Caco-2 (cell line): ENCODE measurements around the gene GNB2. TPM values are rescaled to one million over a fixed set of nuclear protein-coding genes. Genes with fewer than 3 reads are reported as not detected.
A peak's percentile ranks its signal among the peaks of the same experiment; 100 is the strongest.

ENCODE experiments used
- BruUV-seq: library from RNA; stranded (reverse); fragments of 400-500 nt; replicated peaks from 2 replicates; lab custom pipeline; 2021; lab: Mats Ljungman, UMichigan
- CTCF ChIA-PET: fragments of 300-600 bp; sonication (Branson Sonifier 250); formaldehyde crosslinking; loops from one replicate; lab custom pipeline; 2022; ENCODE audit warnings: antibody characterized with exemption; lab: Charles Lee
- POLR2A ChIA-PET: fragments of 300-600 bp; sonication (Branson Sonifier 250); formaldehyde crosslinking; loops from one replicate; lab custom pipeline; 2022; ENCODE audit warnings: antibody characterized with exemption; lab: Charles Lee
- DNase-seq, 2 experiments: peaks; one replicate each; pipeline versions ENCODE4 v3.0.0 to v3.0.0-alpha.2; 2020 to 2022
- H3K27me3 ChIP-seq: replicated peaks from 2 replicates; pipeline ENCODE4 v1.6.0; 2011; ENCODE audit warnings: low read length; ENCODE audit not compliant: control insufficient read depth, insufficient read depth
- H3K36me3 ChIP-seq: 2 replicates; pipeline ENCODE4 v1.5.1; 2011; ENCODE audit warnings: low read length; ENCODE audit not compliant: control insufficient read depth, insufficient read depth
- H3K4me1 ChIP-seq: fragments of 250-450 bp; sonication (Bioruptor Pico); 2 replicates; pipeline ENCODE4 v1.5.1; 2020; ENCODE audit warnings: mild to moderate bottlenecking
- H3K4me3 ChIP-seq: 2 replicates; pipeline ENCODE4 v1.5.1; 2011; ENCODE audit warnings: low read depth, mild to moderate bottlenecking, control low read depth, low read length
- H3K9me3 ChIP-seq: fragments of 250-450 bp; sonication (Bioruptor Pico); 2 replicates; pipeline ENCODE4 v1.5.1; 2020; ENCODE audit warnings: mild to moderate bottlenecking, moderate library complexity
- H3K27ac Mint-ChIP-seq: one replicate; pipeline ENCODE4 v1.8.0; 2022; ENCODE audit warnings: mixed read lengths; ENCODE audit not compliant: unreplicated experiment
- H3K27me3 Mint-ChIP-seq: one replicate; pipeline ENCODE4 v1.8.0; 2022; ENCODE audit warnings: mixed read lengths; ENCODE audit not compliant: insufficient read depth, unreplicated experiment
- H3K36me3 Mint-ChIP-seq: one replicate; pipeline ENCODE4 v1.8.0; 2022; ENCODE audit warnings: mild to moderate bottlenecking, mixed read lengths; ENCODE audit not compliant: insufficient read depth, unreplicated experiment
- H3K4me1 Mint-ChIP-seq: one replicate; pipeline ENCODE4 v1.8.0; 2022; ENCODE audit warnings: low read depth, mixed read lengths; ENCODE audit not compliant: unreplicated experiment
- H3K4me3 Mint-ChIP-seq: one replicate; pipeline ENCODE4 v1.8.0; 2022; ENCODE audit warnings: mild to moderate bottlenecking, moderate library complexity, mixed read lengths; ENCODE audit not compliant: unreplicated experiment
- H3K9me3 Mint-ChIP-seq: one replicate; pipeline ENCODE4 v1.8.0; 2022; ENCODE audit warnings: mixed read lengths; ENCODE audit not compliant: unreplicated experiment
- CTCF ChIP-seq, 2 experiments: fragments of 200-600 bp in 1 of 2; IDR thresholded peaks; 1 replicate in 1 of 2; 2 replicates in 1 of 2; pipeline versions ENCODE4 v1.5.1 to v1.8.0; 2011 to 2022; ENCODE audit warnings: antibody characterized with exemption in 1 of 2, control low read depth in 1 of 2, inconsistent platforms in 1 of 2, low read depth in 1 of 2, low read length in 1 of 2, mild to moderate bottlenecking in 1 of 2, moderate library complexity in 1 of 2; ENCODE audit not compliant: insufficient read depth in 1 of 2, severe bottlenecking in 1 of 2, unreplicated experiment in 1 of 2
- intact Hi-C: fragments of 100-400 bp; cut with micrococcal nuclease; formaldehyde crosslinking; loops from one replicate; pipeline ENCODE4 v1.10.0; 2022; ENCODE audit not compliant: unreplicated experiment
- total RNA-seq: library from RNA; stranded (reverse); gene quantifications from 2 replicates; pipeline ENCODE4 v1.2.3, GENCODE V29; 2022

Gene GNB2
- total RNA-seq, 1 experiment from 2014 or later = 200 TPM

- BruUV-seq = no TSS peak
- POLR2A ChIA-PET = interaction anchor here (0.6 to 3.0 kb wide), 7 partner anchors 12 to 108 kb away, joined by 3 to 18 read pairs (median 5); partner anchors contain the start of genes FBXO24, GNB2, LRCH4 and MOSPD3
- peak overlapping the region; percentile 95 for H3K27ac Mint-ChIP-seq
- peaks cover 19% of the 10 kb centered on the region for H3K4me1 ChIP-seq
- H3K36me3 ChIP-seq = no peaks in the 10 kb centered on the region; the same call in 1 of the 2 replicates
- no peak for TF ChIP-seq CTCF (IDR thresholded peaks at IDR 0.05; ENCODE audit: insufficient read depth in 1 of 2, low read depth in 1 of 2, low read length in 1 of 2, severe bottlenecking in 1 of 2, unreplicated experiment in 1 of 2)
- peaks cover 35% of the 10 kb centered on the region for H3K36me3 Mint-ChIP-seq
- peaks cover 18% of the 10 kb centered on the region for H3K4me1 Mint-ChIP-seq
- peak overlapping the region; percentile 96 for H3K4me3 Mint-ChIP-seq
- no peaks in the 10 kb centered on the region for H3K9me3 ChIP-seq
- intact Hi-C loops = loop anchor here (5.0 kb wide), 1 partner anchor 61 kb away; no protein-coding TSS in a partner anchor
- CTCF ChIA-PET = interaction anchor here (0.5 to 2.8 kb wide), 6 partner anchors 12 to 266 kb away, joined by 3 to 21 read pairs (median 4); partner anchors contain the start of genes FBXO24 and POP7
- no peaks in the 10 kb centered on the region for H3K9me3 Mint-ChIP-seq
- H3K4me3 ChIP-seq = peak overlapping the region; percentile 55
- H3K27me3 Mint-ChIP-seq = no peaks in the 10 kb centered on the region
- peak in 1 of 2 experiments; percentile 51 for DNase-seq
- H3K27me3 ChIP-seq = no peaks in the 10 kb centered on the region
Measured at GRCh38 chr7:100693312-100694097, 20.0 kb downstream of the GNB2 start.

DNA sequence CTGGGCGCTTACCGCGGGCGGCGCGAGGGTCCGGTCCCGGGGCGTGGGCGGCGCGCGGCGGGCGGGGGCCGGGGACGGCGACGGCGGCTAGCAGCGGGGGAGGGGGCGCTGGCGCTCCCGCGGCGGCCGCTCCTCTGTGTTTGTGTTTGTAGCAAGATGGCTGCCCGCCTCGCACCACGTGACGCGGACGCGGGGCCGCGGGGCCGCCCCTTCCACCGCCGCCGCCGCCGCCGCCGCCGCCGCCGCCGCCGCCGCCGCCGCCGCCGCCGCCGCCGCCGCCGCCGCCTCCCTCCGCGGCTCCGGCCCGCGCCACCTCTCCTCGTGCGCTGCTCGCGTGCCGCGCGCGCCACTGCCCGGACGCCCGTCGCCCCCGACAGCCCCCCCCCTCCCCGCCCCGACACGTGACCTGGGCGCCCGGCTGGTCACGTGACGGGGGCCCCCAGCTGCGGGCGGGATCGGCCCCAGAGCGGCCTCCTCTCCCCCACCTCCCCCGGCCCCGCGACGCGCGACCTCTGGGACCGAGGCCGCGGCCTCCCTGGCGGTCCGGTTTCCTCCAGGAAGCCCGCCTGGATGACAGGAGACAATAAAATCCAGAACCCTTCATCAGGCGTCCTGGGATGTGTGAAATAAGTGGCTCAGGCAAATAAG lies 20.7 kb downstream of the GNB2 start, which contains the start of gene GIGYF1:
TSS of gene GIGYF1 (minus strand) at position 153 of the 648 bp plus-strand sequence. CDS start 6,012 bp downstream, outside the sequence.
- Histone ChIP-seq H3K36me3 (no peaks in the 10 kb centered on the region; the same call in 1 of the 2 replicates), H3K4me3 (peak within 1 kb of the TSS; percentile 55), H3K4me1 (peaks cover 19% of the 10 kb centered on the region), H3K9me3 (no peaks in the 10 kb centered on the region), H3K27me3 (no peaks in the 10 kb centered on the region)
- Mint-ChIP-seq H3K9me3 (no peaks in the 10 kb centered on the region), H3K36me3 (peaks cover 27% of the 10 kb centered on the region), H3K27me3 (no peaks in the 10 kb centered on the region), H3K27ac (peak within 1 kb of the TSS; percentile 95), H3K4me1 (peaks cover 18% of the 10 kb centered on the region), H3K4me3 (peak within 1 kb of the TSS; percentile 96)
- no peak for TF ChIP-seq CTCF (IDR thresholded peaks at IDR 0.05; ENCODE audit: insufficient read depth in 1 of 2, low read depth in 1 of 2, low read length in 1 of 2, severe bottlenecking in 1 of 2, unreplicated experiment in 1 of 2)
- DNase-seq = peak; percentile 80 to 83
- ChIA-PET CTCF (interaction anchor here (0.5 to 2.8 kb wide), 4 partner anchors 11 to 108 kb away, joined by 4 to 21 read pairs (median 4); partner anchors contain the start of genes FBXO24 and POP7), POLR2A (interaction anchor here (0.6 to 3.0 kb wide), 7 partner anchors 11 to 195 kb away, joined by 3 to 18 read pairs (median 5); partner anchors contain the start of genes FBXO24, GNB2, LRCH4 and MOSPD3)
- intact Hi-C loops = loop anchor here (5.0 kb wide), 1 partner anchor 62 kb away; no protein-coding TSS in a partner anchor
- BruUV-seq = no TSS peak

GRCh38 chr7:100696123-100696521 lies 22.6 kb downstream of the GNB2 start:
- Mint-ChIP-seq H3K27ac (no peak overlapping the region), H3K4me1 (peaks cover 18% of the 10 kb centered on the region), H3K36me3 (peaks cover 18% of the 10 kb centered on the region), H3K27me3 (no peaks in the 10 kb centered on the region), H3K4me3 (peak overlapping the region; percentile 7), H3K9me3 (no peaks in the 10 kb centered on the region)
- Histone ChIP-seq H3K27me3 (no peaks in the 10 kb centered on the region), H3K4me3 (no peak overlapping the region), H3K4me1 (peaks cover 19% of the 10 kb centered on the region), H3K36me3 (no peaks in the 10 kb centered on the region; the same call in 1 of the 2 replicates), H3K9me3 (no peaks in the 10 kb centered on the region)
- ChIA-PET POLR2A (no interaction called here), CTCF (interaction anchor here (0.5 to 1.7 kb wide), 2 partner anchors 9 to 107 kb away, joined by 3 to 7 read pairs; partner anchors contain the start of gene POP7)
- no TSS peak for BruUV-seq
- no peak for DNase-seq
- TF ChIP-seq CTCF (IDR thresholded peaks at IDR 0.05; ENCODE audit: insufficient read depth in 1 of 2, low read depth in 1 of 2, low read length in 1 of 2, severe bottlenecking in 1 of 2, unreplicated experiment in 1 of 2) = no peak
- intact Hi-C loops = no loop called here
